Activated naive CD8-positive, alpha-beta T cell treated with anti-CD3 and anti-CD28 coated beads, Interleukin-2, amount 50 U/mL, for 24 hours (primary cell): ENCODE measurements around the gene IL12RB1.
"Not testable (repeated sequence)": the region's sequence is repeated elsewhere in the genome, so short reads cannot be mapped to it uniquely, and the experiment has no call there.

ENCODE experiments used
- ATAC-seq: fragments of 150-1000 bp; cut with Tn5 transposase; one replicate; pipeline ENCODE4 v1.10.0; 2021
- DNase-seq: peaks from one replicate; pipeline ENCODE4 v3.0.0; 2021
- H3K27ac Mint-ChIP-seq: one replicate; pipeline ENCODE4 v1.8.0; 2021; ENCODE audit warnings: mild to moderate bottlenecking, mixed read lengths
- H3K27me3 Mint-ChIP-seq: one replicate; pipeline ENCODE4 v1.8.0; 2021; ENCODE audit warnings: mixed read lengths
- H3K36me3 Mint-ChIP-seq: one replicate; pipeline ENCODE4 v1.8.0; 2021; ENCODE audit warnings: low read depth, mixed read lengths
- H3K4me1 Mint-ChIP-seq: one replicate; pipeline ENCODE4 v1.8.0; 2021; ENCODE audit warnings: mixed read lengths
- H3K4me3 Mint-ChIP-seq: one replicate; pipeline ENCODE4 v1.8.0; 2021; ENCODE audit warnings: mild to moderate bottlenecking, moderate library complexity, mixed read lengths
- H3K9me3 Mint-ChIP-seq: one replicate; pipeline ENCODE4 v1.8.0; 2021; ENCODE audit warnings: mixed read lengths

IL12RB1 gene

GRCh38 chr19:18102916-18103542 is 16.3 kb upstream of the IL12RB1 start:
- H3K4me1 Mint-ChIP-seq: peaks cover 39% of the 10 kb centered on the region
- no peak for DNase-seq
- H3K27me3 Mint-ChIP-seq: no peaks in the 10 kb centered on the region
- peaks cover 2% of the 10 kb centered on the region for H3K36me3 Mint-ChIP-seq
- ATAC-seq: no peak
- no peak overlapping the region for H3K4me3 Mint-ChIP-seq
- no peaks in the 10 kb centered on the region for H3K9me3 Mint-ChIP-seq
- H3K27ac Mint-ChIP-seq: no peak overlapping the region

DNA sequence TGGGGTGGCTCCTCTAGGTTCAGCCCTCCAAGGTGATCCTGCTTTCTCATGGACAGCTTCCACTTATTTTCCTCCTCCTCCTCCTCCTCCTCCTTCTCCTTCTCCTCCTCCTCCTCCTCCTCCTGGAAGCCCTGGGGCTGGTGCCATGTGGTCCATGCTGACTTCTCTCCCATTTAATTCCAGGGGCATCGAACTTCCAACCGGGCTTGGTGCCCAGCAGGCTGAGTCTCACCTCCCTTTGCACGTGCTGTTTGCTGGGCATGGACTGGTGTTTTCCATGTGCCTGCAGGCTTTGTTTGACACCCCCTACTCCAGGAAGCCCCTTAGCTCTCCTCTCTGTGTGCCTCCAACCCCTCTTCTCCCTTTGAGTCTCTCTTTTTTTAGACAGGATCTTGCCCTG is 14.5 kb upstream of the IL12RB1 start:
- ATAC-seq: no peak
- peaks cover 2% of the 10 kb centered on the region for H3K36me3 Mint-ChIP-seq
- no peak overlapping the region for H3K27ac Mint-ChIP-seq
- no peaks in the 10 kb centered on the region for H3K9me3 Mint-ChIP-seq
- no peak overlapping the region for H3K4me3 Mint-ChIP-seq
- peaks cover 44% of the 10 kb centered on the region for H3K4me1 Mint-ChIP-seq
- no peaks in the 10 kb centered on the region for H3K27me3 Mint-ChIP-seq
- DNase-seq: no peak

GRCh38 chr19:18100710-18101109 is 14.0 kb upstream of the IL12RB1 start:
- DNase-seq (no peak), ATAC-seq (no peak)
- peaks cover 44% of the 10 kb centered on the region for H3K4me1 Mint-ChIP-seq
- H3K9me3 Mint-ChIP-seq: no peaks in the 10 kb centered on the region
- H3K27ac Mint-ChIP-seq: no peak overlapping the region
- H3K27me3 Mint-ChIP-seq: no peaks in the 10 kb centered on the region
- H3K36me3 Mint-ChIP-seq: peaks cover 2% of the 10 kb centered on the region
- no peak overlapping the region for H3K4me3 Mint-ChIP-seq

- Mint-ChIP-seq H3K4me1 (peaks cover 40% of the 10 kb centered on the region), H3K27me3 (no peaks in the 10 kb centered on the region), H3K36me3 (peaks cover 2% of the 10 kb centered on the region), H3K9me3 (no peaks in the 10 kb centered on the region), H3K4me3 (peak overlapping the region; percentile 86), H3K27ac (peak overlapping the region; percentile 71)
- no peak for DNase-seq
- ATAC-seq: no peak
Measured at GRCh38 chr19:18099623-18099995, 12.9 kb upstream of the IL12RB1 start.

GRCh38 chr19:18098891-18099622 is 12.3 kb upstream of the IL12RB1 start:
- Mint-ChIP-seq H3K4me1 (peaks cover 35% of the 10 kb centered on the region), H3K9me3 (no peaks in the 10 kb centered on the region)
- DNase-seq: peak; percentile 72

DNA sequence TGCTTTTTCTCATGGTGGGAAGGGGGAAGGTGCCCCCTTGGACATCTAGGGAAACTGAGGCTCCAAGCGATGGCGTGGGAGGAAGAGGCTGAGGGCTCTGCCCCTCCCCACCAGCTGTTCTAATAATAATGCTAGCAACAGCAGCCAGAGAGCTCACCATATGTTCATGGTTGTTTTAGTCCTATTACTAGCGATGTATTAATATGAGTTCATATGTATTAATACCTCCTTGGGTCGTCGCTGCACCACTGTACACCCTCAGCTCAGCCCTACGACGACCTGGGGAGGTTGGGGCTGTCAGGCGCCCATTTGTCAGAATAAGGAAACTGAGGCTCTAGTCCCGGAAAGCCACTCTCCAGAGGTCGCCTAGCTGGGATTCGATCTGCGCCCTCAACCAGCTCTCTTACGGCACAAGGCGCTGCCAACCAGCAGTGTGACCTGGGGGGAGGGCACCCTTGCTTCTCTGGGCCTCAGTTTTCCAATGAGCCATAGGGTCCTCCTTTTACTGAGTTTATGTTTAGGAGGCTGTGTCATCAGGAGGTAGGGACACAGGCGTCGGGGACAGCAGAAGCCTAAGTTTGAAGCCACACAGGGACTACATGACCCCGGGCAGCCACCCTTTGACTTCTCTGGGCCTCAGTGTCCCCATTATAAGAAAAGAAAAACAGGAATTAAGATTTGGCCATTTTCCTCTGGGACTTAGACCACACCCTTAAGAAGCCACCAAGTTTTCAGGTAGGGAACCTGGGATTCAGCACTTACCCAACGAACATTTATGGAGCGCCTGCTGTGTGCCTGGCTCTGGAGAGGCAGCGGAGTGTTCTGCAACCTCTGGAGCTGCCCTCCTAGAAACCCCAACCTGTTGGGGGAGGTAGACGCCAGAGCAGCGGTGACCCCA is 11.5 kb upstream of the IL12RB1 start:
- H3K27me3 Mint-ChIP-seq: no peaks in the 10 kb centered on the region
- H3K27ac Mint-ChIP-seq: peak overlapping the region; percentile 71
- peak overlapping the region; percentile 86 for H3K4me3 Mint-ChIP-seq
- DNase-seq (no peak), ATAC-seq (peak; percentile 4)
- H3K36me3 Mint-ChIP-seq: peaks cover 2% of the 10 kb centered on the region
- H3K4me1 Mint-ChIP-seq: peaks cover 36% of the 10 kb centered on the region
- H3K9me3 Mint-ChIP-seq: no peaks in the 10 kb centered on the region

More at GRCh38 chr19:18098891-18099622, 12.3 kb upstream of the IL12RB1 start:
- Mint-ChIP-seq H3K36me3 (peaks cover 2% of the 10 kb centered on the region), H3K4me3 (peak overlapping the region; percentile 86), H3K27ac (peak overlapping the region; percentile 71), H3K27me3 (no peaks in the 10 kb centered on the region)
- peak; percentile 49 for ATAC-seq

DNA sequence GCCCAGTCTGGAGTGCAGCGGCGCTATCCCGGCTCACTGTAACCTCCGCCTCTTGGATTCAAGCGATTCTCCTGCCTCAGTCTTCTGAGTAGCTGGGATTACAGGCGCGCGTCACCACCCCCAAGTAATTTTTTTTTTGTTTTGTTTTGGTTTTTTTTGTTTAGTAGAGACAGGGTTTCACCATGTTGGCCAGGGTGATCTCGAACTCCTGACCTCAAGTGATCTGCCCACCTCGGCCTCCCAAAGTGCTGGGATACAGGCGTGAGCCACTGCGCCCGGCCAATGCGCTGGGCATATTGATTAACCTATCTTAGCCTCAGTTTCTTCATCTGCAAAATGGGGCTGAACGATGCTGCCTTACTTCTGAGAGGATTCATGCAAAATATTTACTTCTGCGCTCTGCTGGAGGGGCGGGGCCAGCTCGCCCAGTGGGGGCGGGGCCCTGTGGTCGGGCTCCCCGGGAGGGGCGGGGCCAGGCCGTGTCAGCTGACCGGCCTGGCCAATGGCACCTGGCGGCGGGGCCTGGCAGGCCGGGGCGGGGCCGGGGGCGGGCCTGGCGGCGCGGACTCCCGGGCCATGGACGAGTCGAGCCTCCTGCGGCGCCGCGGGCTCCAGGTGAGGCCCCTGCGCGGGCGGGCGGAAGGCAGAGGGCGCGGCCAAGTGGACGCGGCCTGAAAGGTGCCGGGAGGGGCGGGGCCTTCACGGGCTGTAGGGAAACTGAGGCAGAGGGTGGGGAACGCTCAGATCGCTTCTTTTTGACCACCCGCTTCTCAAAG is 10.7 kb upstream of the IL12RB1 start, which contains the start of gene MAST3:
MAST3 (plus strand) TSS at position 562 of the 776 bp plus-strand sequence; CDS start at position 577, 15 bp downstream.
- Mint-ChIP-seq H3K9me3 (no peaks in the 10 kb centered on the region), H3K36me3 (no peaks in the 10 kb centered on the region), H3K4me1 (peaks cover 41% of the 10 kb centered on the region), H3K27me3 (no peaks in the 10 kb centered on the region), H3K27ac (peak within 1 kb of the TSS; percentile 71), H3K4me3 (peak within 1 kb of the TSS; percentile 86)
- ATAC-seq (peak; percentile 90), DNase-seq (peak; percentile 95)

- ATAC-seq (no peak), DNase-seq (no peak)
- H3K36me3 Mint-ChIP-seq: no peaks in the 10 kb centered on the region
- H3K27ac Mint-ChIP-seq: no peak overlapping the region
- H3K27me3 Mint-ChIP-seq: no peaks in the 10 kb centered on the region
- no peak overlapping the region for H3K4me3 Mint-ChIP-seq
- H3K9me3 Mint-ChIP-seq: no peaks in the 10 kb centered on the region
- peaks cover 50% of the 10 kb centered on the region for H3K4me1 Mint-ChIP-seq
Measured at GRCh38 chr19:18096258-18096657, 9.5 kb upstream of the IL12RB1 start.

DNA sequence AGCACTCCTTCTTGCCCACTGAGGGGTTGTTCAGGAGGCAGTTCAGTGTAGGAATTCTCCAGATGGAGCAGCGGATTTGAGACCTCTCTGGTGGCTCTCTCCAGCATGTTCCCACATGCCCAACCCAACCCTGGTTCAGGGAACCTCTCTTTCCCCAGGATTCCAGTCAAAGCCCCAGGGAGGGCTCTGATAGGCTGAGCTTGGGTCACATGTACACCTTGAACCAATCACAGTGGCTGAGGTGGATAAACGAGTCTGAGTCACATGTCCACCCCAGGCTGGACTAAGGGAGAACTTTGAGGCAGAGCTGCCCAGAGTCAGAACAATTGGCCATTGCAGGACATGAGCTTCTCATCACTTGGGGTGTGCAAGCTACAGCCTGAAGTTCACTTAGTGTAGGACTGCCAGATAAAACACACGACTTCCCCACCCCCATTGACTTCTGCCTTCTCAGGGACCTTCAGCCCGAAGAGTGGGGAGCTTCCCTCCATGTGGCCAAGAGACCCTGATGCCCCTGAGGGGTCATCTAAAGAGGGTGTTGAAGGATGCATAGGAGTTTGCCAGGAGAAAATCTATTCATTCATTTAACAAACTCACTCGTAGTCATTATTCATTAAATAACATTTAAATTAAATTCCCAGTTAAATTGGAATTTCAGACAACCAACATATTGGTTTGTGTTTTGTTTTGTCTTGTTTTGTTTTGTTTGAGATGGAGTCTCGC is 6.9 kb upstream of the IL12RB1 start:
- Mint-ChIP-seq H3K4me3 (no peak overlapping the region), H3K9me3 (no peaks in the 10 kb centered on the region), H3K4me1 (peaks cover 57% of the 10 kb centered on the region), H3K36me3 (no peaks in the 10 kb centered on the region), H3K27me3 (no peaks in the 10 kb centered on the region), H3K27ac (no peak overlapping the region)
- DNase-seq (no peak), ATAC-seq (no peak)

- H3K27me3 Mint-ChIP-seq: no peaks in the 10 kb centered on the region
- DNase-seq: peak; percentile 88
- peaks cover 71% of the 10 kb centered on the region for H3K4me1 Mint-ChIP-seq
- peak; percentile 78 for ATAC-seq
- H3K27ac Mint-ChIP-seq: peak overlapping the region; percentile 99
- no peaks in the 10 kb centered on the region for H3K9me3 Mint-ChIP-seq
- H3K36me3 Mint-ChIP-seq: no peaks in the 10 kb centered on the region
- peak overlapping the region; percentile 71 for H3K4me3 Mint-ChIP-seq
Measured at GRCh38 chr19:18091217-18091608, 4.5 kb upstream of the IL12RB1 start.

- Mint-ChIP-seq H3K4me1 (peaks cover 74% of the 10 kb centered on the region), H3K36me3 (no peaks in the 10 kb centered on the region), H3K4me3 (peak overlapping the region; percentile 71), H3K9me3 (no peaks in the 10 kb centered on the region), H3K27me3 (no peaks in the 10 kb centered on the region), H3K27ac (peak overlapping the region; percentile 99)
- DNase-seq: no peak
- ATAC-seq: no peak
Measured at GRCh38 chr19:18090545-18091216, 3.9 kb upstream of the IL12RB1 start.

DNA sequence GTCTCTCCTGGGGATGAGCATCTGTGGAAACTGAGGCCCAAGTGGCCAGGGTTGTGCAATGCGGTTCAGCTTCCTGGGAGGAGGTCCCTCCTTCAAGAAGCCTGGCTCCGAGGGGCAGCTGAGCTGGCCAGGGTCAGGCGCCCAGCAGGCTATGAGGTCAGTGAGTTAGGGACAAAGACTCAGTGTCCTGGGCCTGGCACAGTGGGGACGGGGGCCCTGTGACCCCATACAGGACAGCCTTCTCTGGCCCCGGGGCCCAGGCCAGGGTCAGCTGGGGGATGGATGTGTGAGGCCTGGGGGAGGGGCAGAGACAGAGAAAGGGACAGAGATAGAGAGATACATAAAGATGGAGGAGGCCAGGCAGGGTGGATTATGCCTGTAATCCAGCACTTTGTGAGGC is 3.0 kb upstream of the IL12RB1 start:
- peak overlapping the region; percentile 61 for H3K4me3 Mint-ChIP-seq
- H3K27me3 Mint-ChIP-seq: no peaks in the 10 kb centered on the region
- peak overlapping the region; percentile 99 for H3K27ac Mint-ChIP-seq
- ATAC-seq (no peak), DNase-seq (no peak)
- H3K36me3 Mint-ChIP-seq: no peaks in the 10 kb centered on the region
- peaks cover 78% of the 10 kb centered on the region for H3K4me1 Mint-ChIP-seq
- H3K9me3 Mint-ChIP-seq: no peaks in the 10 kb centered on the region

- Mint-ChIP-seq H3K27ac (peak overlapping the region; percentile 99), H3K4me1 (peaks cover 84% of the 10 kb centered on the region), H3K4me3 (peak overlapping the region; percentile 61)
- not testable (repeated sequence) for H3K36me3 Mint-ChIP-seq, H3K9me3 Mint-ChIP-seq, H3K27me3 Mint-ChIP-seq
- ATAC-seq (peak; percentile 67), DNase-seq (peak; percentile 77)
Measured at GRCh38 chr19:18089096-18089541, 2.4 kb upstream of the IL12RB1 start.
